H1 (cell line): ENCODE data around the gene TOP2A. TPM values are rescaled to one million over a fixed set of nuclear protein-coding genes. Genes with fewer than 3 reads are reported as not detected.

Experiments
- ASH2L ChIP-seq: fragments of 200-600, 300-600 bp; sonication (generic); IDR thresholded peaks from one replicate; pipeline ENCODE4 v1.7.1; 2017; ENCODE audit warnings: low read length
- BRCA1 ChIP-seq: IDR thresholded peaks from 2 replicates; pipeline ENCODE4 v1.6.1; 2012; ENCODE audit warnings: low read depth, low read length, improper control_type of control experiment
- CBX8 ChIP-seq: fragments of 300-800, 300-1000 bp; sonication (generic); IDR thresholded peaks from 2 replicates; pipeline ENCODE4 v1.7.1; 2016; ENCODE audit warnings: low read depth, low read length, borderline replicate concordance
- CREB1 ChIP-seq: IDR thresholded peaks from 2 replicates; pipeline ENCODE4 v1.6.1; 2012; ENCODE audit warnings: inconsistent platforms
- E2F6 ChIP-seq: IDR thresholded peaks from 2 replicates; pipeline ENCODE4 v1.6.1; 2012; ENCODE audit warnings: inconsistent platforms
- EGR1 ChIP-seq: IDR thresholded peaks from 2 replicates; pipeline ENCODE4 v1.6.1; 2011; ENCODE audit warnings: low read depth, low read length, borderline replicate concordance
- EP300 ChIP-seq, 2 experiments: IDR thresholded peaks; 1 replicate in 1 of 2; 2 replicates in 1 of 2; pipeline ENCODE4 v1.6.1; 2011 to 2012; ENCODE audit warnings: low read depth in 2 of 2, low read length in 2 of 2, mild to moderate bottlenecking in 2 of 2, borderline replicate concordance in 1 of 2, inconsistent platforms in 1 of 2, moderate library complexity in 1 of 2
- HDAC2 ChIP-seq, 2 experiments: fragments of 300-600 bp in 1 of 2; sonication (generic) in 1 of 2; IDR thresholded peaks; 2 replicates each; pipeline ENCODE4 v1.6.1; 2011 to 2012; ENCODE audit warnings: low read depth in 2 of 2, low read length in 2 of 2, mild to moderate bottlenecking in 2 of 2, moderate library complexity in 2 of 2, borderline replicate concordance in 1 of 2, inconsistent platforms in 1 of 2
- KDM4A ChIP-seq: IDR thresholded peaks from one replicate; pipeline ENCODE4 v1.7.1; 2012; ENCODE audit warnings: low read depth, mild to moderate bottlenecking, moderate library complexity, low read length, inconsistent platforms; ENCODE audit not compliant: severe bottlenecking
- MAFK ChIP-seq: IDR thresholded peaks from 2 replicates; pipeline ENCODE4 v1.6.1; 2012; ENCODE audit warnings: low read depth, mild to moderate bottlenecking, improper control_type of control experiment, low read length
- MAX ChIP-seq: IDR thresholded peaks from 2 replicates; pipeline ENCODE4 v1.6.1; 2012; ENCODE audit warnings: inconsistent platforms
- NANOG ChIP-seq: IDR thresholded peaks from 2 replicates; pipeline ENCODE4 v1.6.1; 2011; ENCODE audit warnings: low read length, low read depth, mild to moderate bottlenecking, inconsistent platforms; ENCODE audit not compliant: insufficient read depth, poor library complexity, severe bottlenecking
- POLR2AphosphoS5 ChIP-seq: IDR thresholded peaks from 2 replicates; pipeline ENCODE4 v1.6.1; 2011; ENCODE audit warnings: low read depth, low read length
- RAD21 ChIP-seq, 2 experiments: IDR thresholded peaks in 1 of 2; conservative IDR thresholded peaks in 1 of 2; 2 replicates each; pipeline ENCODE4 v1.6.1; 2011; ENCODE audit warnings: low read depth in 2 of 2, low read length in 2 of 2, improper control_type of control experiment in 1 of 2, inconsistent platforms in 1 of 2, mild to moderate bottlenecking in 1 of 2, moderate library complexity in 1 of 2
- RFX5 ChIP-seq: IDR thresholded peaks from 2 replicates; pipeline ENCODE4 v1.6.1; 2011; ENCODE audit warnings: low read depth, low read length, improper control_type of control experiment, borderline replicate concordance
- SIN3A ChIP-seq, 2 experiments: IDR thresholded peaks in 1 of 2; conservative IDR thresholded peaks in 1 of 2; 2 replicates each; pipeline ENCODE4 v1.6.1; 2011 to 2012; ENCODE audit warnings: low read length in 2 of 2, improper control_type of control experiment in 1 of 2, low read depth in 1 of 2, mild to moderate bottlenecking in 1 of 2
- SP4 ChIP-seq: IDR thresholded peaks from 2 replicates; pipeline ENCODE4 v1.6.1; 2012; ENCODE audit warnings: low read length, inconsistent platforms
- TAF1 ChIP-seq: IDR thresholded peaks from 2 replicates; pipeline ENCODE4 v1.6.1; 2011; ENCODE audit warnings: mild to moderate bottlenecking, low read depth, low read length
- TBP ChIP-seq: IDR thresholded peaks from 2 replicates; pipeline ENCODE4 v1.6.1; 2011; ENCODE audit warnings: low read depth, low read length, improper control_type of control experiment
- TCF12 ChIP-seq: IDR thresholded peaks from 2 replicates; pipeline ENCODE4 v1.6.1; 2011; ENCODE audit warnings: low read depth, mild to moderate bottlenecking, low read length
- polyA plus RNA-seq, 7 experiments: library from polyadenylated mRNA; depleted of rRNA in 3 of 7; stranded (reverse) in 5 of 7; unstranded in 2 of 7; fragments of >200 nt in 5 of 7; fragments of 200-250 nt in 2 of 7; gene quantifications; 1 replicate in 5 of 7; 2 replicates in 1 of 7; 4 replicates in 1 of 7; pipeline versions ENCODE4 v1.2.1 to v1.2.3, GENCODE V29; 2011 to 2013; ENCODE audit warnings: missing spikeins in 2 of 7, mixed read lengths in 2 of 7
- total RNA-seq: library from RNA; stranded (reverse); fragmentation: NEBNext Ultra II Directional; extraction: Animal tissue kit (Norgen Biotek cat#: 25700); gene quantifications from 2 replicates; pipeline ENCODE4 v1.2.1, GENCODE V29; 2021
- TF ChIP-seq, protein P1 (sequence below): IDR thresholded peaks from 2 replicates; pipeline ENCODE4 v1.6.1; 2011; ENCODE audit warnings: low read length, improper control_type of control experiment

TOP2A gene
- total and polyA plus RNA-seq, 2 of the 8 experiments (the other 6 are each of a cell fraction or from before 2014, with no cell fraction given): 83.1 to 291 TPM

GRCh38 chr17:40345161-40345993 lies 72.3 kb downstream of the TOP2A start (continued):
- peak; percentile 97 for TF ChIP-seq MAX
- TF ChIP-seq SIN3A (conservative IDR thresholded peaks at IDR 0.05 in 1 of 2, IDR thresholded peaks at IDR 0.05 in 1 of 2; ENCODE audit: low read depth in 1 of 2, low read length in 2 of 2): peak in 1 of 2 experiments; percentile 76; a peak in 1 of 4 replicates
- peak; percentile 91 for TF ChIP-seq E2F6
- TF ChIP-seq TAF1: no peak
- TF ChIP-seq CREB1: peak; percentile 20; the same call in 1 of the 2 replicates
- TF ChIP-seq EP300 (IDR thresholded peaks at IDR 0.05; ENCODE audit: borderline replicate concordance in 1 of 2, low read depth in 2 of 2, low read length in 2 of 2): peak in 1 of 2 experiments; percentile 35; a peak in 1 of 3 replicates
- TF ChIP-seq RFX5: no peak
- no peak for TF ChIP-seq RAD21 (IDR thresholded peaks at IDR 0.05 in 1 of 2, conservative IDR thresholded peaks at IDR 0.05 in 1 of 2; ENCODE audit: low read depth in 2 of 2, low read length in 2 of 2)
- TF ChIP-seq HDAC2 (IDR thresholded peaks at IDR 0.05; ENCODE audit: borderline replicate concordance in 1 of 2, low read depth in 2 of 2, low read length in 2 of 2): no peak; a peak in 1 of 4 replicates
- no peak for TF ChIP-seq NANOG
- 0 out of 2 replicates have a peak, but pooled peaks have one; percentile 50 for TF ChIP-seq TCF12
- no peak for TF ChIP-seq SP4
- TF ChIP-seq MAFK: no peak
- TF ChIP-seq, protein P1, sequence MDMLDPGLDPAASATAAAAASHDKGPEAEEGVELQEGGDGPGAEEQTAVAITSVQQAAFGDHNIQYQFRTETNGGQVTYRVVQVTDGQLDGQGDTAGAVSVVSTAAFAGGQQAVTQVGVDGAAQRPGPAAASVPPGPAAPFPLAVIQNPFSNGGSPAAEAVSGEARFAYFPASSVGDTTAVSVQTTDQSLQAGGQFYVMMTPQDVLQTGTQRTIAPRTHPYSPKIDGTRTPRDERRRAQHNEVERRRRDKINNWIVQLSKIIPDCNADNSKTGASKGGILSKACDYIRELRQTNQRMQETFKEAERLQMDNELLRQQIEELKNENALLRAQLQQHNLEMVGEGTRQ: 0 out of 2 replicates have a peak, but pooled peaks have one; percentile 20
- no peak for TF ChIP-seq CBX8
- TF ChIP-seq TBP: peak; percentile 36; the same call in 1 of the 2 replicates
- 0 out of 2 replicates have a peak, but pooled peaks have one; percentile 58 for TF ChIP-seq EGR1
- TF ChIP-seq BRCA1: no peak
- peak; percentile 86 for TF ChIP-seq ASH2L
- TF ChIP-seq KDM4A: peak; percentile 68
- TF ChIP-seq POLR2AphosphoS5: no peak
